Hepatic stellate cell (primary cell): ENCODE data around the gene FIBCD1.

Experiments
- DNase-seq: peaks from one replicate; pipeline ENCODE4 v3.0.0; 2011; ENCODE audit warnings: low spot score

The FIBCD1 gene

GRCh38 chr9:130906735-130907416, 32.2 kb downstream of the FIBCD1 start:
- DNase-seq, result no peak

- DNase-seq, result no peak
These were observed 32.9 kb downstream of the FIBCD1 start for GRCh38 chr9:130905902-130906734.

GRCh38 chr9:130905125-130905901, 33.7 kb downstream of the FIBCD1 start:
- DNase-seq, result no peak

GRCh38 chr9:130904070-130905044, 34.7 kb downstream of the FIBCD1 start:
- no peak for DNase-seq

- no peak for DNase-seq
These were observed 35.6 kb downstream of the FIBCD1 start for GRCh38 chr9:130903194-130904069.

- DNase-seq, result no peak
These were observed 36.6 kb downstream of the FIBCD1 start for GRCh38 chr9:130902204-130903185.

GRCh38 chr9:130901498-130902203, 37.4 kb downstream of the FIBCD1 start:
- no peak for DNase-seq

GRCh38 chr9:130900701-130901497, 38.1 kb downstream of the FIBCD1 start:
- no peak for DNase-seq

- no peak for DNase-seq
These were observed 39.8 kb downstream of the FIBCD1 start for GRCh38 chr9:130899051-130899748.

GRCh38 chr9:130898552-130898852, 40.5 kb downstream of the FIBCD1 start:
- DNase-seq, result no peak

GRCh38 chr9:130897848-130898551, 41.0 kb downstream of the FIBCD1 start:
- DNase-seq, result no peak

- DNase-seq, result no peak
These were observed 41.8 kb downstream of the FIBCD1 start for GRCh38 chr9:130897105-130897751.

- no peak for DNase-seq
These were observed 42.6 kb downstream of the FIBCD1 start, which contains the start of gene QRFP for GRCh38 chr9:130896233-130897014. Gene QRFP (minus strand): TSS chr9:130896812. CDS start chr9:130893838, 2,974 bp downstream.

- no peak for DNase-seq
These were observed 43.4 kb downstream of the FIBCD1 start for GRCh38 chr9:130895481-130896232.
